Sigmoid colon (tissue), 7 donors: ENCODE results near the gene NUP88. TPM values are rescaled to one million over a fixed set of nuclear protein-coding genes. Genes with fewer than 3 reads are reported as not detected.
"Not testable (repeated sequence)": the region's sequence is repeated elsewhere in the genome, so short reads cannot be mapped to it uniquely, and the experiment has no call there.

Source experiments
- DNase-seq: peaks from one replicate; pipeline ENCODE4 v3.0.0-alpha.2; 2019
- H3K27ac ChIP-seq, 4 donors: fragments of 200-600 bp; sonication (generic); one replicate each; pipeline ENCODE4 v1.5.1; 2016 to 2019; ENCODE audit warnings: mild to moderate bottlenecking in 1 of 4
- H3K27me3 ChIP-seq, 3 donors: fragments of 200-600 bp; sonication (generic); one replicate each; pipeline ENCODE4 v1.5.1; 2019; ENCODE audit warnings: mild to moderate bottlenecking in 1 of 3
- H3K36me3 ChIP-seq, 4 donors: fragments of 200-600 bp; sonication (generic); one replicate each; pipeline ENCODE4 v1.5.1; 2016 to 2019
- H3K4me1 ChIP-seq, 4 donors: fragments of 200-600 bp; sonication (generic); one replicate each; pipeline ENCODE4 v1.5.1; 2017 to 2019
- H3K4me3 ChIP-seq, 4 donors: fragments of 200-600 bp; sonication (generic); one replicate each; pipeline ENCODE4 v1.5.1; 2017 to 2019; ENCODE audit warnings: mild to moderate bottlenecking in 2 of 4, moderate library complexity in 1 of 4
- H3K9me3 ChIP-seq, 4 donors: fragments of 200-600 bp in 3 of 4; sonication (generic) in 3 of 4; one replicate each; pipeline versions ENCODE4 v1.5.1 to v1.6.1; 2013 to 2019
- EP300 ChIP-seq, 4 donors: sonication (generic); formaldehyde crosslinking; IDR thresholded peaks; one replicate each; pipeline ENCODE4 v1.6.1; 2017; ENCODE audit warnings: antibody characterized with exemption in 4 of 4
- POLR2A ChIP-seq, 2 donors: fragments of 450-650 bp; IDR thresholded peaks; one replicate each; pipeline ENCODE4 v1.6.1; 2016; ENCODE audit warnings: antibody characterized with exemption in 2 of 2, mild to moderate bottlenecking in 2 of 2, moderate library complexity in 2 of 2
- POLR2AphosphoS5 ChIP-seq, 4 donors: sonication (generic); formaldehyde crosslinking; IDR thresholded peaks; one replicate each; pipeline ENCODE4 v1.6.1; 2017; ENCODE audit warnings: antibody characterized with exemption in 4 of 4
- WGBS, 2 donors: extraction: QIAGEN DNeasy Blood & Tissue Kit; methylation state at CpG; one replicate each; pipeline ENCODE4 v1.1.7; 2013; 5-methylcytosine and 5-hydroxymethylcytosine counted together
- intact Hi-C: fragments of 100-400 bp; cut with DNase I; formaldehyde crosslinking; loops from one replicate; pipeline ENCODE4 v1.15.1; 2023
- polyA plus RNA-seq, 3 donors: library from polyadenylated mRNA; stranded (reverse); fragments of 200-250 nt; gene quantifications; one replicate each; pipeline ENCODE4 v1.2.3, GENCODE V29; 2013
- total RNA-seq, 4 donors: library from RNA; depleted of rRNA; stranded (reverse); fragments of >200 nt; gene quantifications; one replicate each; pipeline ENCODE4 v1.1.0, GENCODE V29; 2016
- TF ChIP-seq, protein P1 (sequence below), 4 experiments: fragments of 450-650 bp in 3 of 4; fragments of 200-600 bp in 1 of 4; IDR thresholded peaks; one replicate each; pipeline ENCODE4 v1.5.1; 2016 to 2019; ENCODE audit warnings: antibody characterized with exemption in 4 of 4, mild to moderate bottlenecking in 3 of 4, moderate library complexity in 2 of 4
- donor health status: healthy with polysubstance abuse.
- donor health status: Bipolar disorder and iron deficiency.
- donor health status: healthy.

The NUP88 gene
- total and polyA plus RNA-seq, 7 donors, result 39.1 to 82.9 (median 60.7) TPM

DNA sequence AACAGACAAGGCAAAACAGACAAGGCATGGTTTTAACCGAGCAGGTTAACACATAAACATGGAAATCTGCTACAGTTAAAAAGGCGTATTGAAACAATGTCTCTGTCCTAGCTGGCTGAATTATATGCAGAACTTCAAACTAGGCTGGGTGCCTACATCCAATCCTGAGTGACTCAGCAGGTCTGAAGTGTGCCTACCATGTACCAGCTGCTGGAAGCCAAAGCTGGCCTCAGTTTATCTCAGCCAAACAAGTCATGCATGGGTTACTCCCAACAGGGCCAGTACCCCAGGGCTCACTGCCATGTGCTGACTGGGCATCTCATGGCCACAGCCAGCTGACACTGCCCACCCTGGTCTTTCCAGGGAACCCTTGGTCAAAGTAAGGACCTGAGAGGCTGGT is 15.5 kb upstream of the NUP88 start:
- 93 to 96% methylated on average over 2 of the region's 2 CpGs for WGBS, 2 donors
- no peak overlapping the region for H3K4me3 ChIP-seq
- intact Hi-C loops, result loop anchor here (5.0 kb wide), 4 partner anchors 37 to 188 kb away; partner anchors contain the start of genes DERL2, MIS12 and RABEP1
- no peak overlapping the region for H3K27ac ChIP-seq
- no peaks in the 10 kb centered on the region for H3K9me3 ChIP-seq
- H3K4me1 ChIP-seq, result peaks cover 0 to 23% (median 18%) of the 10 kb centered on the region in 4 donors
- H3K27me3 ChIP-seq, result no peaks in the 10 kb centered on the region
- DNase-seq, result no peak
- peaks cover 5 to 79% (median 39%) of the 10 kb centered on the region in 4 donors for H3K36me3 ChIP-seq
- TF ChIP-seq POLR2A (IDR thresholded peaks at IDR 0.05) (no peak), POLR2AphosphoS5 (IDR thresholded peaks at IDR 0.05) (no peak), EP300 (IDR thresholded peaks at IDR 0.05) (no peak)
- TF ChIP-seq, protein P1, sequence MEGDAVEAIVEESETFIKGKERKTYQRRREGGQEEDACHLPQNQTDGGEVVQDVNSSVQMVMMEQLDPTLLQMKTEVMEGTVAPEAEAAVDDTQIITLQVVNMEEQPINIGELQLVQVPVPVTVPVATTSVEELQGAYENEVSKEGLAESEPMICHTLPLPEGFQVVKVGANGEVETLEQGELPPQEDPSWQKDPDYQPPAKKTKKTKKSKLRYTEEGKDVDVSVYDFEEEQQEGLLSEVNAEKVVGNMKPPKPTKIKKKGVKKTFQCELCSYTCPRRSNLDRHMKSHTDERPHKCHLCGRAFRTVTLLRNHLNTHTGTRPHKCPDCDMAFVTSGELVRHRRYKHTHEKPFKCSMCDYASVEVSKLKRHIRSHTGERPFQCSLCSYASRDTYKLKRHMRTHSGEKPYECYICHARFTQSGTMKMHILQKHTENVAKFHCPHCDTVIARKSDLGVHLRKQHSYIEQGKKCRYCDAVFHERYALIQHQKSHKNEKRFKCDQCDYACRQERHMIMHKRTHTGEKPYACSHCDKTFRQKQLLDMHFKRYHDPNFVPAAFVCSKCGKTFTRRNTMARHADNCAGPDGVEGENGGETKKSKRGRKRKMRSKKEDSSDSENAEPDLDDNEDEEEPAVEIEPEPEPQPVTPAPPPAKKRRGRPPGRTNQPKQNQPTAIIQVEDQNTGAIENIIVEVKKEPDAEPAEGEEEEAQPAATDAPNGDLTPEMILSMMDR (IDR thresholded peaks at IDR 0.05), result no peak

DNA sequence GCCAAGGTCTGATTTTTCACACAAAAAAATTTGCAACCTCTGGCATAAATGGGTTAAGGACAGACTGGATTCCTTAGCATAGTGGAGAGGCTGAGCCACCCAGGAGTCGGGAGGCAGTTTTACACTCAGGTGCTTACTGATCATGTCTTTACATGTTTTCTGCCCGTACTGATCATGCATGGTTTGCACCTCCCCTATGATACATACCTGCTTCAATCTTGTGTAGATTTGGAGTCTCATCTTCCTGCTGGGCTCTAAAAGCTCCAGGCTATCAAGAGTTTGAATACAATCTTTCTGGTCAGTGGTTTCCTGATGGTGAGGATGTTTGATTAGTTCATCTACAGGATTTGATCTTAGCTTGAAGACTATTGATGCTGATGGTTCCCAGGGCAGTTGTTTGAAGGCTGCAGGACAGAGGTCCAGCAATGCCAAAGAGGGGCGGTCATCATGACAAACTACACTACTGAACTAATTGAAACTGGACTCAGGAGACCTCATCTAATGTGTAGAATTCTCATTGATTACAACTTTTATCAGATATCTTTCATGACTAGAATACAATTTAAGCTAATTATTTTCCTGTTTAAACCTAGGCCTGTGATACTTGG is 12.6 kb upstream of the NUP88 start:
- WGBS, 2 donors, result 83 to 85% methylated on average over 3 of the region's 3 CpGs
- Histone ChIP-seq H3K27me3 (no peaks in the 10 kb centered on the region), H3K4me3 (no peak overlapping the region), H3K4me1 (peaks cover 0 to under 1% (median 0%) of the 10 kb centered on the region in 4 donors), H3K36me3 (peaks cover 16 to 100% (median 64%) of the 10 kb centered on the region in 4 donors), H3K27ac (no peak overlapping the region), H3K9me3 (no peaks in the 10 kb centered on the region)
- TF ChIP-seq POLR2AphosphoS5 (IDR thresholded peaks at IDR 0.05), result no peak
- TF ChIP-seq, protein P1 (IDR thresholded peaks at IDR 0.05), result no peak
- TF ChIP-seq POLR2A (IDR thresholded peaks at IDR 0.05), result no peak
- no peak for TF ChIP-seq EP300 (IDR thresholded peaks at IDR 0.05)
- intact Hi-C loops, result no loop called here
- DNase-seq, result no peak

GRCh38 chr17:5431234-5431633 is 11.8 kb upstream of the NUP88 start:
- peaks cover 17 to 100% (median 67%) of the 10 kb centered on the region in 4 donors for H3K36me3 ChIP-seq
- H3K4me1 ChIP-seq, H3K4me3 ChIP-seq, DNase-seq, intact Hi-C loops, H3K9me3 ChIP-seq, H3K27me3 ChIP-seq, H3K27ac ChIP-seq: not testable (repeated sequence)
- 69 to 90% methylated on average over 5 of the region's 5 CpGs for WGBS, 2 donors

- no peak for DNase-seq
- intact Hi-C loops, result no loop called here
Measured at GRCh38 chr17:5430413-5430999, 11.0 kb upstream of the NUP88 start.

More at GRCh38 chr17:5430413-5430999, 11.0 kb upstream of the NUP88 start:
- Histone ChIP-seq H3K4me1 (no peaks in the 10 kb centered on the region), H3K27ac (no peak overlapping the region), H3K9me3 (no peaks in the 10 kb centered on the region), H3K27me3 (no peaks in the 10 kb centered on the region), H3K4me3 (no peak overlapping the region), H3K36me3 (peaks cover 24 to 100% (median 73%) of the 10 kb centered on the region in 4 donors)
- WGBS, 2 donors, result 96% methylated on average over 3 of the region's 3 CpGs
- TF ChIP-seq, protein P1 (IDR thresholded peaks at IDR 0.05), result no peak
- TF ChIP-seq EP300 (IDR thresholded peaks at IDR 0.05) (no peak), POLR2A (IDR thresholded peaks at IDR 0.05) (no peak), POLR2AphosphoS5 (IDR thresholded peaks at IDR 0.05) (no peak)
